Measurements from ENCODE around the gene TSPAN32.

TSPAN32 gene

GRCh38 chr11:2307501-2308331 lies 5.9 kb downstream of the TSPAN32 start:
- Histone ChIP-seq H2BK5ac (ENCODE audit: low read length) (no peak overlapping the region), H4K8ac (ENCODE audit: low read depth, low read length) (no peak overlapping the region), H3K4ac (ENCODE audit: low read depth, low read length) (no peak overlapping the region), H3K18ac (ENCODE audit: low read length) (no peak overlapping the region), H3K36me3 (ENCODE audit: control insufficient read depth, insufficient read depth, low read length) (no peaks in the 10 kb centered on the region), H3K56ac (ENCODE audit: low read length) (no peak overlapping the region), H2BK120ac (ENCODE audit: low read depth, low read length) (no peak overlapping the region), H3K23ac (ENCODE audit: low read length) (no peak overlapping the region), H3K27ac (ENCODE audit: low read depth, low read length) (no peak overlapping the region), H3K4me3 (ENCODE audit: low read length) (no peak overlapping the region), H3K79me2 (ENCODE audit: control insufficient read depth, insufficient read depth, low read length) (no peaks in the 10 kb centered on the region), H2AK5ac (ENCODE audit: low read length) (no peak overlapping the region), H3K79me1 (ENCODE audit: low read length) (no peaks in the 10 kb centered on the region), H2BK15ac (replicated peaks; ENCODE audit: low read depth) (no peak overlapping the region), H3K9ac (ENCODE audit: low read length) (no peak overlapping the region), H3K4me1 (ENCODE audit: control insufficient read depth, low read depth, low read length) (no peaks in the 10 kb centered on the region), H4K5ac (ENCODE audit: low read length) (no peak overlapping the region), H3K4me2 (ENCODE audit: low read length) (no peak overlapping the region), H3K27me3 (ENCODE audit: insufficient read depth, low read length, poor library complexity) (no peaks in the 10 kb centered on the region)
- WGBS (ENCODE audit: extremely low coverage, insufficient coverage, low lambda C conversion rate), result no CpG with 5 or more reads among the region's 23 CpGs
- DNase-seq, result no peak

DNA sequence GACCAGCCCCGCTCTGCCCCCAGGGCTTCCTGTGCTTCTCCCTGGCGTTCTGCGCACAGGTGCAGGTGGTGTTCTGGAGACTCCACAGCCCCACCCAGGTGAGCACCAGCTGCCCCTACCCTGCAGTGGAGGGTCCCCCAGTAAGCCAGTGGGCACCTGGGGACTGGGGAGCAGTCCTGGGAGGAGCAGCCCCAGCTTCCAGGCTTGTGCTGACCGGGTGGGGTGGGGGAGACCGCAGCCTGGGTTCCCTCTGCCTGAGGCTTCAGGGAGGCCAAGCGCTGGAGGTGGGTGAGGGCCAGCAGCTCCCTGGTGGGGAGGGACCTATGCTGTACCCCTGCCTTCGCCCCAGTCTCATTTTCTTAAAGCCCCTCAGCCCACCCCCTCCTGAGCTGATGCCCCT lies 6.9 kb downstream of the TSPAN32 start:
- Histone ChIP-seq H4K5ac (ENCODE audit: low read length) (no peak overlapping the region), H3K9ac (ENCODE audit: low read length) (no peak overlapping the region), H3K27ac (ENCODE audit: low read depth, low read length) (no peak overlapping the region), H3K4ac (ENCODE audit: low read depth, low read length) (no peak overlapping the region), H3K79me1 (ENCODE audit: low read length) (no peaks in the 10 kb centered on the region), H3K23ac (ENCODE audit: low read length) (no peak overlapping the region), H3K4me3 (ENCODE audit: low read length) (no peak overlapping the region), H2BK120ac (ENCODE audit: low read depth, low read length) (no peak overlapping the region), H4K8ac (ENCODE audit: low read depth, low read length) (no peak overlapping the region), H2AK5ac (ENCODE audit: low read length) (no peak overlapping the region), H3K56ac (ENCODE audit: low read length) (no peak overlapping the region), H2BK5ac (ENCODE audit: low read length) (no peak overlapping the region), H3K36me3 (ENCODE audit: control insufficient read depth, insufficient read depth, low read length) (no peaks in the 10 kb centered on the region), H3K79me2 (ENCODE audit: control insufficient read depth, insufficient read depth, low read length) (no peaks in the 10 kb centered on the region), H3K4me1 (ENCODE audit: control insufficient read depth, low read depth, low read length) (no peaks in the 10 kb centered on the region), H2BK15ac (replicated peaks; ENCODE audit: low read depth) (no peak overlapping the region), H3K4me2 (ENCODE audit: low read length) (no peak overlapping the region), H3K18ac (ENCODE audit: low read length) (no peak overlapping the region), H3K27me3 (ENCODE audit: insufficient read depth, low read length, poor library complexity) (no peaks in the 10 kb centered on the region)
- no CpG with 5 or more reads among the region's 7 CpGs for WGBS (ENCODE audit: extremely low coverage, insufficient coverage, low lambda C conversion rate)
- no peak for DNase-seq

- H2AK5ac ChIP-seq (ENCODE audit: low read length), result no peak overlapping the region
- H4K5ac ChIP-seq (ENCODE audit: low read length), result no peak overlapping the region
- no peak overlapping the region for H3K4me3 ChIP-seq (ENCODE audit: low read length)
- no peak overlapping the region for H3K4me2 ChIP-seq (ENCODE audit: low read length)
- H3K18ac ChIP-seq (ENCODE audit: low read length), result no peak overlapping the region
- no peak for DNase-seq
- no peak overlapping the region for H2BK15ac ChIP-seq (replicated peaks; ENCODE audit: low read depth)
- WGBS (ENCODE audit: extremely low coverage, insufficient coverage, low lambda C conversion rate), result no CpG with 5 or more reads among the region's 19 CpGs
- H3K27ac ChIP-seq (ENCODE audit: low read depth, low read length), result no peak overlapping the region
- no peaks in the 10 kb centered on the region for H3K79me1 ChIP-seq (ENCODE audit: low read length)
- no peak overlapping the region for H3K23ac ChIP-seq (ENCODE audit: low read length)
- H3K4me1 ChIP-seq (ENCODE audit: control insufficient read depth, low read depth, low read length), result no peaks in the 10 kb centered on the region
- H3K27me3 ChIP-seq (ENCODE audit: insufficient read depth, low read length, poor library complexity), result no peaks in the 10 kb centered on the region
- no peak overlapping the region for H3K9ac ChIP-seq (ENCODE audit: low read length)
- H3K79me2 ChIP-seq (ENCODE audit: control insufficient read depth, insufficient read depth, low read length), result no peaks in the 10 kb centered on the region
- no peak overlapping the region for H3K4ac ChIP-seq (ENCODE audit: low read depth, low read length)
- no peak overlapping the region for H2BK5ac ChIP-seq (ENCODE audit: low read length)
- H2BK120ac ChIP-seq (ENCODE audit: low read depth, low read length), result no peak overlapping the region
- H3K36me3 ChIP-seq (ENCODE audit: control insufficient read depth, insufficient read depth, low read length), result no peaks in the 10 kb centered on the region
- H4K8ac ChIP-seq (ENCODE audit: low read depth, low read length), result no peak overlapping the region
- no peak overlapping the region for H3K56ac ChIP-seq (ENCODE audit: low read length)
Measured at GRCh38 chr11:2309251-2310072, 7.6 kb downstream of the TSPAN32 start.

- no peaks in the 10 kb centered on the region for H3K79me1 ChIP-seq (ENCODE audit: low read length)
- H3K27me3 ChIP-seq (ENCODE audit: insufficient read depth, low read length, poor library complexity), result no peaks in the 10 kb centered on the region
- no peak overlapping the region for H2BK5ac ChIP-seq (ENCODE audit: low read length)
- no peak overlapping the region for H3K4me3 ChIP-seq (ENCODE audit: low read length)
- no peak overlapping the region for H3K27ac ChIP-seq (ENCODE audit: low read depth, low read length)
- H2BK15ac ChIP-seq (replicated peaks; ENCODE audit: low read depth), result no peak overlapping the region
- no peaks in the 10 kb centered on the region for H3K36me3 ChIP-seq (ENCODE audit: control insufficient read depth, insufficient read depth, low read length)
- no CpG with 5 or more reads among the region's 16 CpGs for WGBS (ENCODE audit: extremely low coverage, insufficient coverage, low lambda C conversion rate)
- H3K4me1 ChIP-seq (ENCODE audit: control insufficient read depth, low read depth, low read length), result no peaks in the 10 kb centered on the region
- no peak for DNase-seq
- H2AK5ac ChIP-seq (ENCODE audit: low read length), result no peak overlapping the region
- no peak overlapping the region for H3K4ac ChIP-seq (ENCODE audit: low read depth, low read length)
- H3K9ac ChIP-seq (ENCODE audit: low read length), result no peak overlapping the region
- H4K5ac ChIP-seq (ENCODE audit: low read length), result no peak overlapping the region
- no peaks in the 10 kb centered on the region for H3K79me2 ChIP-seq (ENCODE audit: control insufficient read depth, insufficient read depth, low read length)
- H2BK120ac ChIP-seq (ENCODE audit: low read depth, low read length), result no peak overlapping the region
- no peak overlapping the region for H4K8ac ChIP-seq (ENCODE audit: low read depth, low read length)
- H3K18ac ChIP-seq (ENCODE audit: low read length), result no peak overlapping the region
- no peak overlapping the region for H3K23ac ChIP-seq (ENCODE audit: low read length)
- no peak overlapping the region for H3K4me2 ChIP-seq (ENCODE audit: low read length)
- H3K56ac ChIP-seq (ENCODE audit: low read length), result no peak overlapping the region
Measured at GRCh38 chr11:2310073-2310785, 8.4 kb downstream of the TSPAN32 start.

- no peak for DNase-seq
Measured at GRCh38 chr11:2310786-2311352, 9.1 kb downstream of the TSPAN32 start.

More at GRCh38 chr11:2310786-2311352, 9.1 kb downstream of the TSPAN32 start:
- no peak overlapping the region for H3K56ac ChIP-seq (ENCODE audit: low read length)
- H3K27ac ChIP-seq (ENCODE audit: low read depth, low read length), result no peak overlapping the region
- no peak overlapping the region for H4K8ac ChIP-seq (ENCODE audit: low read depth, low read length)
- H3K18ac ChIP-seq (ENCODE audit: low read length), result no peak overlapping the region
- no peak overlapping the region for H3K23ac ChIP-seq (ENCODE audit: low read length)
- WGBS (ENCODE audit: extremely low coverage, insufficient coverage, low lambda C conversion rate), result no CpG with 5 or more reads among the region's 16 CpGs
- H2BK15ac ChIP-seq (replicated peaks; ENCODE audit: low read depth), result no peak overlapping the region
- no peak overlapping the region for H3K4me2 ChIP-seq (ENCODE audit: low read length)
- H3K79me1 ChIP-seq (ENCODE audit: low read length), result no peaks in the 10 kb centered on the region
- no peak overlapping the region for H3K4ac ChIP-seq (ENCODE audit: low read depth, low read length)
- H3K79me2 ChIP-seq (ENCODE audit: control insufficient read depth, insufficient read depth, low read length), result no peaks in the 10 kb centered on the region
- H3K4me1 ChIP-seq (ENCODE audit: control insufficient read depth, low read depth, low read length), result no peaks in the 10 kb centered on the region
- H3K9ac ChIP-seq (ENCODE audit: low read length), result no peak overlapping the region
- H3K4me3 ChIP-seq (ENCODE audit: low read length), result no peak overlapping the region
- H2AK5ac ChIP-seq (ENCODE audit: low read length), result no peak overlapping the region
- no peaks in the 10 kb centered on the region for H3K36me3 ChIP-seq (ENCODE audit: control insufficient read depth, insufficient read depth, low read length)
- H2BK5ac ChIP-seq (ENCODE audit: low read length), result no peak overlapping the region
- H4K5ac ChIP-seq (ENCODE audit: low read length), result no peak overlapping the region
- no peak overlapping the region for H2BK120ac ChIP-seq (ENCODE audit: low read depth, low read length)
- H3K27me3 ChIP-seq (ENCODE audit: insufficient read depth, low read length, poor library complexity), result no peaks in the 10 kb centered on the region
